Measurements from ENCODE around the gene KNCN. TPM values are rescaled to one million over a fixed set of nuclear protein-coding genes. Genes with fewer than 3 reads are reported as not detected.

Gene KNCN
- total RNA-seq, 4 donors from 2014 or later, result not detected

- peak overlapping the region in 3 of 4 donors; percentile 46 to 66 (median 62) for H3K27ac ChIP-seq
- peaks cover 0 to 25% (median 4%) of the 10 kb centered on the region in 4 donors for H3K4me1 ChIP-seq
- no peak overlapping the region for H3K4me3 ChIP-seq
- no peaks in the 10 kb centered on the region for H3K9me3 ChIP-seq
- H3K27me3 ChIP-seq, result no peaks in the 10 kb centered on the region
- DNase-seq (ENCODE audit: low spot score in 2 of 2), result no peak
- peaks cover 0 to 45% (median 15%) of the 10 kb centered on the region in 3 donors for H3K36me3 ChIP-seq
- WGBS, 2 donors, result 79 to 87% methylated on average over 5 of the region's 5 CpGs
- TF ChIP-seq CTCF (IDR thresholded peaks at IDR 0.05), result no peak
- TF ChIP-seq EP300 (IDR thresholded peaks at IDR 0.05), result peak in 1 of 2 donors; percentile 25
These were observed 42.6 kb upstream of the KNCN start for GRCh38 chr1:46594063-46594462.

- H3K4me1 ChIP-seq, result peaks cover 0 to 20% (median 4%) of the 10 kb centered on the region in 4 donors
- no peak for DNase-seq (ENCODE audit: low spot score in 2 of 2)
- no peaks in the 10 kb centered on the region for H3K27me3 ChIP-seq
- no peaks in the 10 kb centered on the region for H3K9me3 ChIP-seq
- H3K4me3 ChIP-seq, result no peak overlapping the region
- H3K36me3 ChIP-seq, result peaks cover 0 to 50% (median 15%) of the 10 kb centered on the region in 3 donors
- no peak for TF ChIP-seq POLR2A (IDR thresholded peaks at IDR 0.05)
- 87 to 89% methylated on average over 4 of the region's 4 CpGs for WGBS, 2 donors
- no peak overlapping the region for H3K27ac ChIP-seq
These were observed 41.4 kb upstream of the KNCN start for GRCh38 chr1:46592823-46593222.

- Histone ChIP-seq H3K4me1 (peaks cover 0 to 8% (median 1%) of the 10 kb centered on the region in 4 donors), H3K27me3 (no peaks in the 10 kb centered on the region), H3K4me3 (no peak overlapping the region), H3K9me3 (no peaks in the 10 kb centered on the region), H3K36me3 (peaks cover 0 to 75% (median 15%) of the 10 kb centered on the region in 3 donors), H3K27ac (no peak overlapping the region)
- WGBS, 2 donors, result 91 to 95% methylated on average over 3 of the region's 3 CpGs
- no peak for TF ChIP-seq POLR2A (IDR thresholded peaks at IDR 0.05)
- no peak for TF ChIP-seq EP300 (IDR thresholded peaks at IDR 0.05)
- no peak for TF ChIP-seq CTCF (IDR thresholded peaks at IDR 0.05)
- no peak for DNase-seq (ENCODE audit: low spot score in 2 of 2)
These were observed 38.1 kb upstream of the KNCN start for GRCh38 chr1:46589529-46589928.

GRCh38 chr1:46587069-46587468 lies 35.6 kb upstream of the KNCN start:
- Histone ChIP-seq H3K36me3 (peaks cover 0 to 85% (median 12%) of the 10 kb centered on the region in 3 donors), H3K27ac (no peak overlapping the region), H3K27me3 (no peaks in the 10 kb centered on the region), H3K9me3 (no peaks in the 10 kb centered on the region), H3K4me1 (peaks cover 0 to 5% (median 0%) of the 10 kb centered on the region in 4 donors), H3K4me3 (no peak overlapping the region)
- WGBS, 2 donors, result 64 to 80% methylated on average over 7 of the region's 7 CpGs
- TF ChIP-seq EP300 (IDR thresholded peaks at IDR 0.05) (peak in 1 of 2 donors; percentile 67), CTCF (IDR thresholded peaks at IDR 0.05) (no peak)
- no peak for DNase-seq (ENCODE audit: low spot score in 2 of 2)

- H3K4me3 ChIP-seq, result no peak overlapping the region
- H3K36me3 ChIP-seq, result peaks cover 0 to 84% (median 7%) of the 10 kb centered on the region in 3 donors
- no peaks in the 10 kb centered on the region for H3K27me3 ChIP-seq
- DNase-seq (ENCODE audit: low spot score in 2 of 2), result no peak
- WGBS, 2 donors, result 76% methylated on average over 12 of the region's 12 CpGs
- H3K4me1 ChIP-seq, result peaks cover 0 to 5% (median 0%) of the 10 kb centered on the region in 4 donors
- TF ChIP-seq CTCF (IDR thresholded peaks at IDR 0.05) (no peak), POLR2A (IDR thresholded peaks at IDR 0.05) (no peak), EP300 (IDR thresholded peaks at IDR 0.05) (no peak)
- no peaks in the 10 kb centered on the region for H3K9me3 ChIP-seq
- no peak overlapping the region for H3K27ac ChIP-seq
These were observed 34.0 kb upstream of the KNCN start for GRCh38 chr1:46585312-46585938.
